ENCODE data around the gene TMEM181. TPM values are rescaled to one million over a fixed set of nuclear protein-coding genes. Genes with fewer than 3 reads are reported as not detected.
A peak's percentile ranks its signal among the peaks of the same experiment; 100 is the strongest.
"Not testable (repeated sequence)": the region's sequence is repeated elsewhere in the genome, so short reads cannot be mapped to it uniquely, and the experiment has no call there.

Gene TMEM181
- total and polyA plus RNA-seq, 2 experiments from 2014 or later = 20.0 to 46.9 TPM

DNA sequence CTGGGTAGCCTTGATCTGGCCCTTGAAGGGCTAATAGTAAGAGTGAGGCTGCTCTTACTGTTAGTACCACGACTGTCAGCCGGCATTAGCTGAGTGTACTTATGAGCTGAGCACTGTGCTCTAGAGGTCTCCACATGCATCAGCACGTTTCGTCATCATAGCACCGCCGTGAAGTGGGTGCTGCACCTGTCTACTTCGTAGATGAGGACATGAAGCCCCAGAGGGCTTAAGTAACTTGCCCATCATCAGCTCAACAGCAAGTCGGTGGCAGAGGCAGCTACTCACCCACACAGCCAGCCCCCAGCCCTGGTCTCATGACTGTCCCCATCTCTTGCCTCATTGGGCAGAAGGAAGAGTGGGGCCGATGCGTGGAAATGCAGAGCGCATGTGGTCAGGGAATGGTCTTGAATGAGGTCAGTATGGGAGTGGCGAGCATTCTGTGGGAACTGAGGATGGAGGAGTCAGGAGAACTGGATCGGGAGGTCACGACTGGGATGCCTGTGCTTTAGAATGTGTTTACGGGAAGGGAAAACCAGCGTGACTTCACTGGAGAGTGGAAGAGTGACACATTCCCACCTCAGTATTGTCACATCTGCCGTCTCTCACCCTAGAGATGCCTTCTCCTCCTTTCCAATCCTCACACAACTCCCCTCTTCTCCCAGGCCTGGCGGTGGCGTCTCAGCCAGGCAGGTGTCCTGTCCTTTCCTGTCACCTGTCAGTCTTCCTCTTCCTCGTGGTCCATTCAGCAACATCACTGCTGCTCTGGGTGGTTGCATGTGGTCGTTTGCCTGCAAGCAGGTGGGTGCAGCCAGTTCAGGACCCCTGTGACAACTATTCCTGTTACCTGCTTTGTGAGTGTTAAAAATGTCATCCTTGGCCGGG, 95.9 kb downstream of the TMEM181 start:
- Histone ChIP-seq H3K27ac (no peak overlapping the region), H3K4me3 (no peak overlapping the region), H3K36me3 (replicated peaks; ENCODE audit: insufficient read depth, low read depth) (no peaks in the 10 kb centered on the region), H3K4me2 (no peak overlapping the region), H2AFZ (no peak overlapping the region), H4K20me1 (ENCODE audit: insufficient read depth, poor library complexity, severe bottlenecking) (no peaks in the 10 kb centered on the region), H3K9me3 (ENCODE audit: low read depth) (no peaks in the 10 kb centered on the region), H3K27me3 (no peaks in the 10 kb centered on the region), H3K9me2 (replicated peaks; ENCODE audit: insufficient read depth) (no peaks in the 10 kb centered on the region), H3K4me1 (ENCODE audit: insufficient read depth) (peaks cover 4% of the 10 kb centered on the region), H3K79me2 (no peaks in the 10 kb centered on the region)
- WGBS (ENCODE audit: low lambda C conversion rate, missing lambda C conversion rate) = 91% methylated on average over 22 of the region's 22 CpGs
- TF ChIP-seq EZH2phosphoT487 (IDR thresholded peaks at IDR 0.05; ENCODE audit: low read depth, severe bottlenecking, unreplicated experiment) (no peak), EZH2 (IDR thresholded peaks at IDR 0.05; ENCODE audit: borderline replicate concordance) (no peak)
- TF ChIP-seq, protein P1, sequence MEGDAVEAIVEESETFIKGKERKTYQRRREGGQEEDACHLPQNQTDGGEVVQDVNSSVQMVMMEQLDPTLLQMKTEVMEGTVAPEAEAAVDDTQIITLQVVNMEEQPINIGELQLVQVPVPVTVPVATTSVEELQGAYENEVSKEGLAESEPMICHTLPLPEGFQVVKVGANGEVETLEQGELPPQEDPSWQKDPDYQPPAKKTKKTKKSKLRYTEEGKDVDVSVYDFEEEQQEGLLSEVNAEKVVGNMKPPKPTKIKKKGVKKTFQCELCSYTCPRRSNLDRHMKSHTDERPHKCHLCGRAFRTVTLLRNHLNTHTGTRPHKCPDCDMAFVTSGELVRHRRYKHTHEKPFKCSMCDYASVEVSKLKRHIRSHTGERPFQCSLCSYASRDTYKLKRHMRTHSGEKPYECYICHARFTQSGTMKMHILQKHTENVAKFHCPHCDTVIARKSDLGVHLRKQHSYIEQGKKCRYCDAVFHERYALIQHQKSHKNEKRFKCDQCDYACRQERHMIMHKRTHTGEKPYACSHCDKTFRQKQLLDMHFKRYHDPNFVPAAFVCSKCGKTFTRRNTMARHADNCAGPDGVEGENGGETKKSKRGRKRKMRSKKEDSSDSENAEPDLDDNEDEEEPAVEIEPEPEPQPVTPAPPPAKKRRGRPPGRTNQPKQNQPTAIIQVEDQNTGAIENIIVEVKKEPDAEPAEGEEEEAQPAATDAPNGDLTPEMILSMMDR (IDR thresholded peaks at IDR 0.05; ENCODE audit: poor library complexity) = no peak
- no peak for DNase-seq (ENCODE audit: low spot score)

GRCh38 chr6:158656986-158657385, 97.1 kb downstream of the TMEM181 start:
- not testable (repeated sequence) for H3K4me1 ChIP-seq (ENCODE audit: insufficient read depth); DNase-seq (ENCODE audit: low spot score); H3K9me2 ChIP-seq (replicated peaks; ENCODE audit: insufficient read depth); H3K27me3 ChIP-seq; H3K27ac ChIP-seq; H3K4me3 ChIP-seq; H2AFZ ChIP-seq; H3K9me3 ChIP-seq (ENCODE audit: low read depth); H3K4me2 ChIP-seq; H3K36me3 ChIP-seq (replicated peaks; ENCODE audit: insufficient read depth, low read depth); H3K79me2 ChIP-seq; H4K20me1 ChIP-seq (ENCODE audit: insufficient read depth, poor library complexity, severe bottlenecking)
- 38% methylated on average over 9 of the region's 9 CpGs for WGBS (ENCODE audit: low lambda C conversion rate, missing lambda C conversion rate)

DNA sequence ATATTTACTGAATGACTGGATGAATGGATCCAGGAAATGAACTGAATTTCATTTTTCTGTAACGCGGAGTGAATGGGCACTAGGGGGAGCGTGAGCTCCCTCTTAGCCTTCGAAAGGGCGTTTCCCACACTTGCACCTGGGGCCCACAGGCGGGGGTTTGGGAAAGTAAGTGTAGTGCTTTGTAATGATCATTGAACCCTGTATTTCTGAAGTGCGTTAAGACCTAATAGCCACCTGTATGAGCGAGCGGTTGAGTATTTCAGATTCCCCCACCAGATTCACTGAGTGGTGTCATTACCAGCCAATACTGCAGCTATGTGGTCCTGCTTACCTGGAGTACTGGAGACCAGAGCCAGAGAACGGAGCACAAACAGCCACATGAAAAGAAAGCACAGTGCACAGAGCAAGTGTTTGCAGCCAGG, 100.5 kb downstream of the TMEM181 start:
- 43% methylated on average over 10 of the region's 10 CpGs for WGBS (ENCODE audit: low lambda C conversion rate, missing lambda C conversion rate)
- DNase-seq (ENCODE audit: low spot score) = peak; percentile 71
- H2AFZ ChIP-seq = no peak overlapping the region
- TF ChIP-seq, protein P1 (IDR thresholded peaks at IDR 0.05; ENCODE audit: poor library complexity) = peak; percentile 60
- TF ChIP-seq EZH2phosphoT487 (IDR thresholded peaks at IDR 0.05; ENCODE audit: low read depth, severe bottlenecking, unreplicated experiment) (no peak), EZH2 (IDR thresholded peaks at IDR 0.05; ENCODE audit: borderline replicate concordance) (no peak)
- H3K9me2 ChIP-seq (replicated peaks; ENCODE audit: insufficient read depth) = no peaks in the 10 kb centered on the region
- no peak overlapping the region for H3K4me3 ChIP-seq
- H3K79me2 ChIP-seq = no peaks in the 10 kb centered on the region
- peaks cover 19% of the 10 kb centered on the region for H3K4me1 ChIP-seq (ENCODE audit: insufficient read depth)
- no peaks in the 10 kb centered on the region for H3K36me3 ChIP-seq (replicated peaks; ENCODE audit: insufficient read depth, low read depth)
- H3K27ac ChIP-seq = no peak overlapping the region
- H3K27me3 ChIP-seq = no peaks in the 10 kb centered on the region
- no peaks in the 10 kb centered on the region for H4K20me1 ChIP-seq (ENCODE audit: insufficient read depth, poor library complexity, severe bottlenecking)
- H3K4me2 ChIP-seq = no peak overlapping the region
- no peaks in the 10 kb centered on the region for H3K9me3 ChIP-seq (ENCODE audit: low read depth)

DNA sequence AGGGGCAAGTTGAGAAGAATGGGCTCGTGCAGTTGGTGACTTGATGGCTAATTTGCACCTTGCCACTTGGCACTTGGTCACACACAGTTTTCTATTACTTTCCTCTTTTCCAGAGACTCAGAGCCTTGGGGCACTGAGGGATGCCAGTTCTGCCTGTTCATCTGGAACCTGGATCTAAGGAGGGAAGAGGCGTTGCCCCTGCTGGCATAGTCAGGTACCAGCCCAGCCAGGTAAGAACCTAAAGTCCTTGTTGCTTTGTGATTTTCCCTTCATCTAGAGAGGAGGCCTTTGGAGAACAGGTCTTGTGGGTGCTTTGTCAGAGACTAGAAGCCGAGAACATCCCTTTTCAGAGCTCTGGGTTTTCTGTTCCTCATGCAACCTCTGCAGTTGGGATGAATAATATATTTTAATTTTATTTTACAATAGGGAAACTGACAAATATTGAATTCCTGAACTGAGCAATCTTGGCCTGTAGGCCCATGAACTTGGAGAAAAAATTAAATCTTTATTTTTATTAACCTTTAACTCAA, 101.3 kb downstream of the TMEM181 start:
- H3K36me3 ChIP-seq (replicated peaks; ENCODE audit: insufficient read depth, low read depth) = no peaks in the 10 kb centered on the region
- H3K4me1 ChIP-seq (ENCODE audit: insufficient read depth) = peaks cover 20% of the 10 kb centered on the region
- no peak overlapping the region for H2AFZ ChIP-seq
- no peak for DNase-seq (ENCODE audit: low spot score)
- H3K9me3 ChIP-seq (ENCODE audit: low read depth) = no peaks in the 10 kb centered on the region
- no peak overlapping the region for H3K27ac ChIP-seq
- H3K27me3 ChIP-seq = no peaks in the 10 kb centered on the region
- 95% methylated on average over 3 of the region's 3 CpGs for WGBS (ENCODE audit: low lambda C conversion rate, missing lambda C conversion rate)
- H3K79me2 ChIP-seq = no peaks in the 10 kb centered on the region
- no peaks in the 10 kb centered on the region for H3K9me2 ChIP-seq (replicated peaks; ENCODE audit: insufficient read depth)
- TF ChIP-seq, protein P1 (IDR thresholded peaks at IDR 0.05; ENCODE audit: poor library complexity) = no peak
- TF ChIP-seq EZH2phosphoT487 (IDR thresholded peaks at IDR 0.05; ENCODE audit: low read depth, severe bottlenecking, unreplicated experiment) (no peak), EZH2 (IDR thresholded peaks at IDR 0.05; ENCODE audit: borderline replicate concordance) (no peak)
- no peak overlapping the region for H3K4me3 ChIP-seq
- H3K4me2 ChIP-seq = no peak overlapping the region
- H4K20me1 ChIP-seq (ENCODE audit: insufficient read depth, poor library complexity, severe bottlenecking) = no peaks in the 10 kb centered on the region
